Measurements from ENCODE around the gene CCDC183. TPM values are rescaled to one million over a fixed set of nuclear protein-coding genes. Genes with fewer than 3 reads are reported as not detected.

Gene CCDC183
- total RNA-seq, 1 donor from 2014 or later: 0.84 TPM

- H3K36me3 ChIP-seq (ENCODE audit: insufficient read depth, low read length): no peaks in the 10 kb centered on the region
- no peak for DNase-seq (ENCODE audit: low read depth)
- no peak overlapping the region for H2AFZ ChIP-seq (ENCODE audit: low read depth, low read length)
- no peak for TF ChIP-seq CTCF (IDR thresholded peaks at IDR 0.05; ENCODE audit: insufficient read depth, low read depth, low read length)
- TF ChIP-seq EZH2 (IDR thresholded peaks at IDR 0.05; ENCODE audit: insufficient read depth, low read length): no peak
- Mint-ChIP-seq H3K27me3 (ENCODE audit: low read depth, unreplicated experiment) (peaks cover 14% of the 10 kb centered on the region), H3K4me1 (ENCODE audit: low read depth, unreplicated experiment) (no peaks in the 10 kb centered on the region), H3K27ac (ENCODE audit: unreplicated experiment) (no peak overlapping the region), H3K4me3 (ENCODE audit: unreplicated experiment) (no peak overlapping the region), H3K36me3 (ENCODE audit: low read depth, unreplicated experiment) (peaks cover 2% of the 10 kb centered on the region), H3K9me3 (ENCODE audit: unreplicated experiment) (peaks cover 10% of the 10 kb centered on the region)
- no peak overlapping the region for H3K9ac ChIP-seq (ENCODE audit: low read length)
- no peaks in the 10 kb centered on the region for H4K20me1 ChIP-seq (ENCODE audit: insufficient read depth, low read length)
- no peak overlapping the region for H3K27ac ChIP-seq (ENCODE audit: low read depth, low read length)
- H3K9me3 ChIP-seq (ENCODE audit: insufficient read depth, low read depth, low read length): no peaks in the 10 kb centered on the region
- no peak overlapping the region for H3K4me2 ChIP-seq (ENCODE audit: low read length)
- H3K4me1 ChIP-seq (ENCODE audit: insufficient read depth, low read length): no peaks in the 10 kb centered on the region
- FAIRE-seq: no peak
- H3K79me2 ChIP-seq (ENCODE audit: insufficient read depth, low read length): no peaks in the 10 kb centered on the region
- peaks cover 5% of the 10 kb centered on the region for H3K27me3 ChIP-seq (ENCODE audit: insufficient read depth, low read length)
- H3K4me3 ChIP-seq (ENCODE audit: insufficient read depth, low read depth, low read length): no peak overlapping the region
These were observed 48.7 kb upstream of the CCDC183 start for GRCh38 chr9:136747161-136748060.

DNA sequence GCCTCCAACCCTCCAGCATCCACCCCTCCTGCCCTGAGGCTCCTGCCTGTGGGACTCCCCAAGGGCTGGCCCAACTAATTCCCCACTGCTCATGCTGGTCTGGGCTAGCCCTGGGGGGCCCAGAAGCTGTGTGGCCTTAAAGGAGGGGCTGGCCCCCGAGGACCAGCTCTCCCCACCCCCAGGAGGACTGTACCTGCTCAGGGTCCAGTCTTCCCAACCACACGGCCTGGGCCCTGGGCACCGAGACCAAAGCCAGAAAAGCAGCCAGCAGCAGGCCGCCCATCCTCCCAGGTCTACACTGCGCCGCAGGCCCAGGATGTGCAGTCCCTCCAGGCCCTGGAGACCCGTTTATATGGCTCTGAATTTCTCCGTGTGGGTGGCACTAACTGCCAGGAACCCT lies 47.9 kb upstream of the CCDC183 start, which contains the start of gene LCN6:
LCN6 (minus strand) TSS at position 325 of the 400 bp plus-strand sequence; CDS start at position 283, 42 bp downstream.
- Mint-ChIP-seq H3K9me3 (ENCODE audit: unreplicated experiment) (peaks cover 11% of the 10 kb centered on the region), H3K36me3 (ENCODE audit: low read depth, unreplicated experiment) (peaks cover 2% of the 10 kb centered on the region), H3K27ac (ENCODE audit: unreplicated experiment) (no peak within 1 kb of the TSS), H3K27me3 (ENCODE audit: low read depth, unreplicated experiment) (peaks cover 14% of the 10 kb centered on the region), H3K4me1 (ENCODE audit: low read depth, unreplicated experiment) (no peaks in the 10 kb centered on the region), H3K4me3 (ENCODE audit: unreplicated experiment) (peak within 1 kb of the TSS; percentile 35)
- no peak for DNase-seq (ENCODE audit: low read depth)
- H3K4me2 ChIP-seq (ENCODE audit: low read length): no peak within 1 kb of the TSS
- no peaks in the 10 kb centered on the region for H3K36me3 ChIP-seq (ENCODE audit: insufficient read depth, low read length)
- H4K20me1 ChIP-seq (ENCODE audit: insufficient read depth, low read length): no peaks in the 10 kb centered on the region
- no peaks in the 10 kb centered on the region for H3K27me3 ChIP-seq (ENCODE audit: insufficient read depth, low read length)
- no peak for TF ChIP-seq EZH2 (IDR thresholded peaks at IDR 0.05; ENCODE audit: insufficient read depth, low read length)
- TF ChIP-seq CTCF (IDR thresholded peaks at IDR 0.05; ENCODE audit: insufficient read depth, low read depth, low read length): no peak
- no peak within 1 kb of the TSS for H2AFZ ChIP-seq (ENCODE audit: low read depth, low read length)
- H3K4me3 ChIP-seq (ENCODE audit: insufficient read depth, low read depth, low read length): no peak within 1 kb of the TSS
- H3K9ac ChIP-seq (ENCODE audit: low read length): no peak within 1 kb of the TSS
- H3K4me1 ChIP-seq (ENCODE audit: insufficient read depth, low read length): no peaks in the 10 kb centered on the region
- FAIRE-seq: no peak
- no peak within 1 kb of the TSS for H3K27ac ChIP-seq (ENCODE audit: low read depth, low read length)
- H3K79me2 ChIP-seq (ENCODE audit: insufficient read depth, low read length): no peaks in the 10 kb centered on the region
- H3K9me3 ChIP-seq (ENCODE audit: insufficient read depth, low read depth, low read length): no peaks in the 10 kb centered on the region

Data from astrocyte (in vitro differentiated cells and primary cell).